Mesothelial cell of epicardium (in vitro differentiated cells): Measurements from ENCODE around the gene ZBED3. TPM values are rescaled to one million over a fixed set of nuclear protein-coding genes. Genes with fewer than 3 reads are reported as not detected.

ENCODE experiments used
- DNase-seq, 2 experiments: peaks; one replicate each; pipeline ENCODE4 v3.0.0; 2021; ENCODE audit warnings: low spot score in 2 of 2; ENCODE audit not compliant: unreplicated experiment in 2 of 2
- H3K27ac Mint-ChIP-seq: 2 replicates; pipeline ENCODE4 v1.8.0; 2021; ENCODE audit warnings: mixed read lengths
- H3K27me3 Mint-ChIP-seq: 2 replicates; pipeline ENCODE4 v1.8.0; 2021; ENCODE audit warnings: low read depth, mixed read lengths
- H3K36me3 Mint-ChIP-seq: 2 replicates; pipeline ENCODE4 v1.8.0; 2021; ENCODE audit warnings: mixed read lengths
- H3K4me1 Mint-ChIP-seq: 2 replicates; pipeline ENCODE4 v1.8.0; 2021; ENCODE audit warnings: mixed read lengths
- H3K4me3 Mint-ChIP-seq: 2 replicates; pipeline ENCODE4 v1.8.0; 2021; ENCODE audit warnings: mild to moderate bottlenecking, moderate library complexity, mixed read lengths
- H3K9me3 Mint-ChIP-seq: 2 replicates; pipeline ENCODE4 v1.8.0; 2021; ENCODE audit warnings: mixed read lengths
- total RNA-seq: library from RNA; stranded (reverse); gene quantifications from 3 replicates; pipeline ENCODE4 v1.2.1, GENCODE V29; 2021
- TF ChIP-seq, protein P1 (sequence below): fragments of 200-600 bp; sonication (generic); IDR thresholded peaks from one replicate; pipeline ENCODE4 v1.5.0; 2021; ENCODE audit warnings: antibody characterized with exemption; ENCODE audit not compliant: unreplicated experiment

ZBED3 gene
- total RNA-seq, 1 donor from 2014 or later = 25.8 TPM

DNA sequence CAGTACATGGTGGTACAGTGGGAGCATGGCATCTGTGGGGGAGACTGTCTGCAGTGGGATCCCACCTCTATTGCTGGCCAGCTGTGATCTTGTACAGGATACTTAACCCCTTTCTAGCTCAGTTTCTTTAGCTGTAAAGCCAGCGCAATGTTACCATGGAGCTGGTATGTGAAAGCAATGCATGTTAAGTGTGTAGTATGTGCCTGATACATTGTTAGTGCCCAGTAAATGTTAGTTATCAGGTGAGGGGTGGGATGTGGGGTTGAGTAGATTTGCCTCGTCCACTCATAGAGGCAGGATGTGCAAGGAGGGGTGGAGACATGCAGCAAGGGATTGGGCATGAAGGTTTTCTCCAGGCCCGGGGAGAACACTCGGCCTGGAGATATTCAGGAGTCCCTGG is 12.3 kb downstream of the ZBED3 start:
- H3K4me3 Mint-ChIP-seq = no peak overlapping the region
- H3K9me3 Mint-ChIP-seq = peaks cover 4% of the 10 kb centered on the region

GRCh38 chr5:77073667-77074066 is 13.4 kb downstream of the ZBED3 start:
- Mint-ChIP-seq H3K36me3 (peaks cover 15% of the 10 kb centered on the region), H3K27ac (no peak overlapping the region), H3K4me3 (no peak overlapping the region), H3K27me3 (no peaks in the 10 kb centered on the region), H3K9me3 (peaks cover 10% of the 10 kb centered on the region), H3K4me1 (peaks cover 12% of the 10 kb centered on the region)
- TF ChIP-seq, protein P1, sequence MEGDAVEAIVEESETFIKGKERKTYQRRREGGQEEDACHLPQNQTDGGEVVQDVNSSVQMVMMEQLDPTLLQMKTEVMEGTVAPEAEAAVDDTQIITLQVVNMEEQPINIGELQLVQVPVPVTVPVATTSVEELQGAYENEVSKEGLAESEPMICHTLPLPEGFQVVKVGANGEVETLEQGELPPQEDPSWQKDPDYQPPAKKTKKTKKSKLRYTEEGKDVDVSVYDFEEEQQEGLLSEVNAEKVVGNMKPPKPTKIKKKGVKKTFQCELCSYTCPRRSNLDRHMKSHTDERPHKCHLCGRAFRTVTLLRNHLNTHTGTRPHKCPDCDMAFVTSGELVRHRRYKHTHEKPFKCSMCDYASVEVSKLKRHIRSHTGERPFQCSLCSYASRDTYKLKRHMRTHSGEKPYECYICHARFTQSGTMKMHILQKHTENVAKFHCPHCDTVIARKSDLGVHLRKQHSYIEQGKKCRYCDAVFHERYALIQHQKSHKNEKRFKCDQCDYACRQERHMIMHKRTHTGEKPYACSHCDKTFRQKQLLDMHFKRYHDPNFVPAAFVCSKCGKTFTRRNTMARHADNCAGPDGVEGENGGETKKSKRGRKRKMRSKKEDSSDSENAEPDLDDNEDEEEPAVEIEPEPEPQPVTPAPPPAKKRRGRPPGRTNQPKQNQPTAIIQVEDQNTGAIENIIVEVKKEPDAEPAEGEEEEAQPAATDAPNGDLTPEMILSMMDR = no peak
- DNase-seq = no peak

More for the DNA sequence above, 12.3 kb downstream of the ZBED3 start:
- Mint-ChIP-seq H3K36me3 (peaks cover 5% of the 10 kb centered on the region), H3K4me1 (peaks cover 12% of the 10 kb centered on the region), H3K27me3 (no peaks in the 10 kb centered on the region), H3K27ac (no peak overlapping the region)
- TF ChIP-seq, protein P1 = no peak
- DNase-seq = no peak

DNA sequence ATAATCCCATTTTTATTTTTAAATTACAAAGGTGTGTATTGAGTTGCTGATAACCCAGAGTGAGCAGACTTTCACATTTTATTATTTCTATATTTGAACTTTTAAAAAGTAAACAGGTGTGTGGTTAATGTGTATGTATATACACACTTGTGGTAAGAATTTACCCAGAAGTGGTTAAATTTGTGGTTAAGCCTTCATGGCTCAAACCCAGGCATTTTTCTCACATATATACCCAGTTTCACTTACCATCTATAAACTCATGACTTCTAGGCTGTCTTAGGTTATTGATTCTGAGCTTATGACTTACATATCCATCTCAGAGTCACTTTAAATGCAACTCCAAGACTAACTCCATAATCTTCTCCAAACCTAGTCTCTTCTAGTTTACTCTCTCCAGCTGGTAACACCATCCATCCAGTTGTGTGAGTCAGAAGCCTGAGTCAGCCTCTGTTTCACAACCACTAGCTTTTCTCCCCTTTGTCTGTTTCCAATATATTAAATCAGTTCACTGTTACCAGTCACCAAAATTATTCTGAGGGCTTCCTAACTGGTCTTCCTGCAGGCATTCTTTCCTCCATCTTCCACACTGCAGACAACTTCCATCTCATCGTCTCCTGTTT is 20.2 kb downstream of the ZBED3 start:
- peaks cover 43% of the 10 kb centered on the region for H3K36me3 Mint-ChIP-seq
- H3K27ac Mint-ChIP-seq = no peak overlapping the region
- TF ChIP-seq, protein P1 = no peak
- H3K4me3 Mint-ChIP-seq = no peak overlapping the region
- H3K9me3 Mint-ChIP-seq = peaks cover 10% of the 10 kb centered on the region
- DNase-seq = no peak
- H3K27me3 Mint-ChIP-seq = no peaks in the 10 kb centered on the region
- no peaks in the 10 kb centered on the region for H3K4me1 Mint-ChIP-seq

DNA sequence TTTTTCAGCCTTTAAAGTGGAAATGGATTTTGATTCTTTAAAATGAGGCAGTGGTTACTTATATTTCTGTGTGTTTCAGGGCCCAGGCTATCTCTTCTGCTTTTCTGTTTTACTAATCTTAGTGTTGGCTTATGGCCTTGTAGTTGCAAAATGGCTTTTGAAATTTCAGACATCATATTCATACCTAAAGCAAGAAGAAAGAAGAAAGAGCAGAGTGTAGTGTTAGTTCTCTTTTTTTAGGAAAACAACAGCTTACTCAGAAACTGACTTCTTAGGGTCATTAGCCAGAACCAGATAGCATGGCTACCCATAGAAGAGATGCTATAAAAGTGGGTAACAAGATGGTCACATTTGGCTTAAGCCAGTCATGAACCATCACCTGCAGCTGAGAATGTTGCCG is 20.9 kb downstream of the ZBED3 start:
- TF ChIP-seq, protein P1 = no peak
- H3K27me3 Mint-ChIP-seq = no peaks in the 10 kb centered on the region
- H3K4me3 Mint-ChIP-seq = no peak overlapping the region
- H3K4me1 Mint-ChIP-seq = no peaks in the 10 kb centered on the region
- H3K27ac Mint-ChIP-seq = no peak overlapping the region
- peaks cover 10% of the 10 kb centered on the region for H3K9me3 Mint-ChIP-seq
- H3K36me3 Mint-ChIP-seq = peaks cover 50% of the 10 kb centered on the region
- no peak for DNase-seq

DNA sequence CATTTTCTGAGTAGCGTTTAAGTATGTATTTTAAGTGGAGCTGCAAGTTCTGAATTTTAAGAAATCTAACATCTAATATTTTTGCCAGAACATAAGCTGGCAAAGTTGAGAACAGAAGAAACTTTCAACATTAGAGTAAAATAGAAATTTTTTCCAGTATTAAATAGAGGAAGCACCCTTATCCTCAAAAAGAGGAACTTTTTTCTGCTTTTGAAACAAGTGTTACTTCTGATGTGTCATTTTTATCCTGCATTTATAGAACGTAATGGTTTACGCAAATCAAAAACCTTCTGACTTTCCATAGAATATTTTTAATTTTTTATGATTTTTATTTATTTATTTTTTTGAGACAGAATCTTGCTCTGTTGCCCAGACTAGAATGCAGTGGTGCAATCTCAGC is 21.8 kb downstream of the ZBED3 start:
- no peaks in the 10 kb centered on the region for H3K27me3 Mint-ChIP-seq
- H3K36me3 Mint-ChIP-seq = peaks cover 54% of the 10 kb centered on the region
- DNase-seq = no peak
- TF ChIP-seq, protein P1 = no peak
- no peaks in the 10 kb centered on the region for H3K4me1 Mint-ChIP-seq
- H3K4me3 Mint-ChIP-seq = no peak overlapping the region
- peaks cover 10% of the 10 kb centered on the region for H3K9me3 Mint-ChIP-seq
- H3K27ac Mint-ChIP-seq = no peak overlapping the region
